ENCODE results near the gene ZNF407.

The ZNF407 gene

GRCh38 chr18:75052475-75052874, 454.8 kb downstream of the ZNF407 start:
- DNase-seq (ENCODE audit: low read depth): no peak

- DNase-seq (ENCODE audit: low read depth): no peak
Measured at GRCh38 chr18:75053028-75053629, 455.5 kb downstream of the ZNF407 start.

- no peak for DNase-seq (ENCODE audit: low read depth)
Measured at GRCh38 chr18:75054046-75054445, 456.4 kb downstream of the ZNF407 start.

- DNase-seq (ENCODE audit: low read depth): no peak
Measured at GRCh38 chr18:75054611-75055010, 456.9 kb downstream of the ZNF407 start.

GRCh38 chr18:75057169-75057960, 459.7 kb downstream of the ZNF407 start:
- no peak for DNase-seq (ENCODE audit: low read depth)

GRCh38 chr18:75060185-75060584, 462.5 kb downstream of the ZNF407 start:
- no peak for DNase-seq (ENCODE audit: low read depth)

GRCh38 chr18:75062297-75062886, 464.7 kb downstream of the ZNF407 start:
- no peak for DNase-seq (ENCODE audit: low read depth)

GRCh38 chr18:75063196-75063595, 465.5 kb downstream of the ZNF407 start:
- no peak for DNase-seq (ENCODE audit: low read depth)

- DNase-seq (ENCODE audit: low read depth): no peak
Measured at GRCh38 chr18:75063615-75064512, 466.2 kb downstream of the ZNF407 start.

- no peak for DNase-seq (ENCODE audit: low read depth)
Measured at GRCh38 chr18:75064513-75064905, 466.8 kb downstream of the ZNF407 start.

GRCh38 chr18:75065251-75066000, 467.8 kb downstream of the ZNF407 start:
- no peak for DNase-seq (ENCODE audit: low read depth)

- no peak for DNase-seq (ENCODE audit: low read depth)
Measured at GRCh38 chr18:75066021-75066880, 468.6 kb downstream of the ZNF407 start.

GRCh38 chr18:75066936-75067335, 469.3 kb downstream of the ZNF407 start:
- DNase-seq (ENCODE audit: low read depth): no peak

GRCh38 chr18:75067996-75068645, 470.5 kb downstream of the ZNF407 start:
- DNase-seq (ENCODE audit: low read depth): no peak

GRCh38 chr18:75068682-75069435, 471.2 kb downstream of the ZNF407 start:
- no peak for DNase-seq (ENCODE audit: low read depth)

GRCh38 chr18:75070235-75070624, 472.6 kb downstream of the ZNF407 start:
- no peak for DNase-seq (ENCODE audit: low read depth)

- peak; percentile 37 for DNase-seq (ENCODE audit: low read depth)
Measured at GRCh38 chr18:75070625-75071483, 473.2 kb downstream of the ZNF407 start.

- no peak for DNase-seq (ENCODE audit: low read depth)
Measured at GRCh38 chr18:75071484-75071785, 473.8 kb downstream of the ZNF407 start.

Data from GM04503 (cell line).